Measurements from ENCODE around the gene RHBDL3. TPM values are rescaled to one million over a fixed set of nuclear protein-coding genes. Genes with fewer than 3 reads are reported as not detected.

Gene RHBDL3
- total and polyA plus RNA-seq, 10 of the 15 experiments (the other 5 are each of a cell fraction or from before 2014, with no cell fraction given): 0.04 to 0.24 (median 0.04) TPM; not detected in 5

GRCh38 chr17:32319548-32319905 is 53.9 kb downstream of the RHBDL3 start (continued):
- TF ChIP-seq RAD21 (IDR thresholded peaks at IDR 0.05; ENCODE audit: insufficient read depth, low read depth, low read length) (peak; percentile 92), POLR2AphosphoS5 (IDR thresholded peaks at IDR 0.05; ENCODE audit: low read length) (no peak), SP1 (IDR thresholded peaks at IDR 0.05; ENCODE audit: low read depth, low read length) (no peak), CHD2 (IDR thresholded peaks at IDR 0.05; ENCODE audit: borderline replicate concordance, low read depth, low read length) (no peak), USF1 (IDR thresholded peaks at IDR 0.05; ENCODE audit: borderline replicate concordance, extremely low read length, insufficient read depth, low read depth, low read length) (no peak), IKZF2 (IDR thresholded peaks at IDR 0.05) (peak; percentile 44 to 63; a peak in 2 of 4 replicates), FOS (IDR thresholded peaks at IDR 0.05; ENCODE audit: borderline replicate concordance, extremely low read depth, insufficient read length) (no peak), MXI1 (IDR thresholded peaks at IDR 0.05; ENCODE audit: low read depth, low read length) (no peak), IRF4 (IDR thresholded peaks at IDR 0.05; ENCODE audit: low read depth, low read length) (peak; percentile 70; the same call in 1 of the 2 replicates), CUX1 (IDR thresholded peaks at IDR 0.05; ENCODE audit: insufficient replicate concordance, low read depth, low read length) (peak; percentile 83), LARP7 (IDR thresholded peaks at IDR 0.05) (no peak), FOXM1 (IDR thresholded peaks at IDR 0.05; ENCODE audit: low read depth, low read length) (0 out of 2 replicates have a peak, but pooled peaks have one; percentile 25), ZBED1 (IDR thresholded peaks at IDR 0.05; ENCODE audit: borderline replicate concordance) (no peak), RFX5 (IDR thresholded peaks at IDR 0.05; ENCODE audit: low read depth, low read length) (no peak; the same call in 1 of the 2 replicates), HDGF (IDR thresholded peaks at IDR 0.05) (no peak), SMC3 (IDR thresholded peaks at IDR 0.05; ENCODE audit: borderline replicate concordance, low read length) (peak; percentile 83), MTA3 (IDR thresholded peaks at IDR 0.05; ENCODE audit: borderline replicate concordance, low read length) (no peak), BCL3 (IDR thresholded peaks at IDR 0.05; ENCODE audit: borderline replicate concordance, insufficient read depth, low read depth, low read length, poor library complexity, severe bottlenecking) (no peak), JUNB (IDR thresholded peaks at IDR 0.05) (no peak), BMI1 (IDR thresholded peaks at IDR 0.05; ENCODE audit: borderline replicate concordance) (no peak), TAF1 (IDR thresholded peaks at IDR 0.05; ENCODE audit: borderline replicate concordance, low read depth, low read length) (no peak), HCFC1 (IDR thresholded peaks at IDR 0.05; ENCODE audit: low read length) (no peak), SREBF2 (IDR thresholded peaks at IDR 0.05; ENCODE audit: low read length) (no peak), ZNF384 (IDR thresholded peaks at IDR 0.05; ENCODE audit: borderline replicate concordance, low read depth, low read length) (peak; percentile 48; the same call in 1 of the 2 replicates)
